ENCODE data around the gene CD27. TPM values are rescaled to one million over a fixed set of nuclear protein-coding genes. Genes with fewer than 3 reads are reported as not detected.
"Not testable (repeated sequence)": the region's sequence is repeated elsewhere in the genome, so short reads cannot be mapped to it uniquely, and the experiment has no call there.

Gene CD27
- total RNA-seq, 1 donor from 2014 or later = not detected

GRCh38 chr12:6488240-6488639, 43.5 kb downstream of the CD27 start:
- no peak for DNase-seq (ENCODE audit: low spot score)

DNA sequence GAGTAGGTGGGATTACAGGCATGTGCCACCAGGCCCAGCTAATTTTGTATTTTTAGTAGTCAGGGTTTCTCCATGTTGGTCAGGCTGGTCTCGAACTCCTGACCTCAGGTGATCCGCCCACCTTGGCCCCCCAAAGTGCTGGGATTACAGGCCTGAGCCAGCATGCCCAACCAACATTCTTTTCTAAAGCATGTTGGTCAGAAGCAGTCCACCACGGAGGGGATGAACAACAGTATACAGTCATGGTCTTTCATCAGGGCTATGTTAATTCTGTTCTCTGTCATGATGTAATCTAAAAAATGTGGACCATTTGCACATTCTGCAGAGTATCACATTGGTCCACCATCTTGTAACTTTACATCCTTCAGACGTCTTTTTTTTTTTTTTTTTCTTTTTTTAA, 44.7 kb downstream of the CD27 start:
- DNase-seq (ENCODE audit: low spot score) = no peak

GRCh38 chr12:6490673-6491072, 45.9 kb downstream of the CD27 start:
- not testable (repeated sequence) for DNase-seq (ENCODE audit: low spot score)

GRCh38 chr12:6492838-6493496, 48.2 kb downstream of the CD27 start, which contains the start of gene MRPL51:
MRPL51 (minus strand) TSS chr12:6493262; CDS start chr12:6493136, 126 bp downstream.
- DNase-seq (ENCODE audit: low spot score) = peak; percentile 97

GRCh38 chr12:6493497-6494257, 48.9 kb downstream of the CD27 start, which contains the start of gene NCAPD2:
NCAPD2 (plus strand) TSS chr12:6494102; CDS start chr12:6495099, 997 bp downstream.
- peak; percentile 98 for DNase-seq (ENCODE audit: low spot score)

DNA sequence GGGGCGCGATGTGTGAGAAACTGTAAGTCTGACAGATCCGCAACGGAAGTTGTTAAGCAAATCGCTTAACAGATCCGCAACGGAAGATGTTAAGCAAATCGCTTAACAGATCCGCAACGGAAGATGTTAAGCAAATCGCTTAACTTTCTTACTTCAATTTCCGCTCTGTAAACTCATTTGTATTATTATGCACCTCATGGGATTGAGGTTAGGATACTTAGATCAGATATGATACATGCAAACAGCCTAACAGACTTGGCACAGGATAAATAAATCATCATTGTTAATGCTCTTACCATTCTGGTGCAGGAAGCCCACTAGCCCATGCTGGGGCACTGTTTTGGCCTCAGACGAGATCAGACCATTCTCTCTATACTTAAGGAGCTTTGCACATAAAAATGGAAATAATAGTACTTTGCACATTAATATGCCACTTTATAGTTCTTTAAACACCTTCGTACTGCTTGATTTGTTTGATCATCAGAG, 49.5 kb downstream of the CD27 start:
- peak; percentile 10 for DNase-seq (ENCODE audit: low spot score)

- DNase-seq (ENCODE audit: low spot score) = no peak
These were observed 50.2 kb downstream of the CD27 start for GRCh38 chr12:6494968-6495367.

DNA sequence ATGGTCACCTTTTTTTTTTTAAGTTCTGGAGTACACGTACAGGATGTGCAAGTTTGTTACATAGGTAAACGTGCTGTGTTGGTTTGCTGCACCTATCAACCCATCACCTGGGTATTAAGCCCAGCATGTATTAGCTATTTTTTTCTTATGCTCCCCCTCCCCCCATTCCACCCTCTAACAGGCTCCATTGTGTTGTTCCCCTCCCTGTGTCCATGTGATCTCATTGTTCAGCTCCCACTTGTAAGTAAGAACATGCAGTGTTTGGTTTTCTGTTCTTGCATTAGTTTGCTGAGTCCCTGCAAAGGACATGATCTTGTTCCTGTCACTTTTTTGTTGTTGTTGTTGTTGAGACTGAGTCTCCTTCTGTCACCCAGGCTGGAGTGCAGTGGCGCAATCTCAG, 52.5 kb downstream of the CD27 start:
- not testable (repeated sequence) for DNase-seq (ENCODE audit: low spot score)

GRCh38 chr12:6500466-6500865, 55.7 kb downstream of the CD27 start:
- no peak for DNase-seq (ENCODE audit: low spot score)

Other genes starting within 250 kb of the CD27 start
- 442 TPM for gene CD9, start 244.6 kb upstream of the CD27 start, total RNA-seq (ENCODE audit: insufficient read depth, low replicate concordance)
- gene PLEKHG6, start 134.3 kb upstream of the CD27 start, total RNA-seq (ENCODE audit: insufficient read depth, low replicate concordance) = 0.96 TPM
- 90.5 TPM for gene TNFRSF1A, start 102.9 kb upstream of the CD27 start, total RNA-seq (ENCODE audit: insufficient read depth, low replicate concordance)
- 2.2 TPM for gene SCNN1A, start 69.4 kb upstream of the CD27 start, total RNA-seq (ENCODE audit: insufficient read depth, low replicate concordance)
- gene LTBR, start 60.8 kb upstream of the CD27 start, total RNA-seq (ENCODE audit: insufficient read depth, low replicate concordance) = 62.1 TPM
- 3.6 TPM for gene TAPBPL, start 7.1 kb downstream of the CD27 start, total RNA-seq (ENCODE audit: insufficient read depth, low replicate concordance)
- 1.2 TPM for gene VAMP1, start 25.7 kb downstream of the CD27 start, total RNA-seq (ENCODE audit: insufficient read depth, low replicate concordance)
- 247 TPM for gene MRPL51, start 48.3 kb downstream of the CD27 start, total RNA-seq (ENCODE audit: insufficient read depth, low replicate concordance)
- 14.7 TPM for gene NCAPD2, start 49.1 kb downstream of the CD27 start, total RNA-seq (ENCODE audit: insufficient read depth, low replicate concordance)
- 4,076 TPM for gene GAPDH, start 89.6 kb downstream of the CD27 start, total RNA-seq (ENCODE audit: insufficient read depth, low replicate concordance)
- 2.2 TPM for gene IFFO1, start 111.1 kb downstream of the CD27 start, total RNA-seq (ENCODE audit: insufficient read depth, low replicate concordance)
- 6.7 TPM for gene NOP2, start 123.3 kb downstream of the CD27 start, total RNA-seq (ENCODE audit: insufficient read depth, low replicate concordance)
- gene CHD4, start 162.4 kb downstream of the CD27 start, total RNA-seq (ENCODE audit: insufficient read depth, low replicate concordance) = 192 TPM
- 6.3 TPM for gene LPAR5, start 191.0 kb downstream of the CD27 start, total RNA-seq (ENCODE audit: insufficient read depth, low replicate concordance)
- 2.9 TPM for gene ACRBP, start 202.5 kb downstream of the CD27 start, total RNA-seq (ENCODE audit: insufficient read depth, low replicate concordance)
- 20.9 TPM for gene ING4, start 218.2 kb downstream of the CD27 start, total RNA-seq (ENCODE audit: insufficient read depth, low replicate concordance)
- gene ZNF384, start 244.4 kb downstream of the CD27 start, total RNA-seq (ENCODE audit: insufficient read depth, low replicate concordance) = 16.4 TPM